A172 (cell line): ENCODE results near the gene PNPLA2. TPM values are rescaled to one million over a fixed set of nuclear protein-coding genes. Genes with fewer than 3 reads are reported as not detected.

Source experiments
- DNase-seq: peaks from one replicate; pipeline ENCODE4 v3.0.0-alpha.2; 2015; ENCODE audit warnings: low spot score
- total RNA-seq: library from RNA; depleted of rRNA; stranded (reverse); fragments of >200 nt; shearing (Covaris generic); gene quantifications from 2 replicates; pipeline ENCODE4 v1.2.3, GENCODE V29; 2014

Gene PNPLA2
- total RNA-seq, 1 experiment from 2014 or later = 17.0 TPM

DNA sequence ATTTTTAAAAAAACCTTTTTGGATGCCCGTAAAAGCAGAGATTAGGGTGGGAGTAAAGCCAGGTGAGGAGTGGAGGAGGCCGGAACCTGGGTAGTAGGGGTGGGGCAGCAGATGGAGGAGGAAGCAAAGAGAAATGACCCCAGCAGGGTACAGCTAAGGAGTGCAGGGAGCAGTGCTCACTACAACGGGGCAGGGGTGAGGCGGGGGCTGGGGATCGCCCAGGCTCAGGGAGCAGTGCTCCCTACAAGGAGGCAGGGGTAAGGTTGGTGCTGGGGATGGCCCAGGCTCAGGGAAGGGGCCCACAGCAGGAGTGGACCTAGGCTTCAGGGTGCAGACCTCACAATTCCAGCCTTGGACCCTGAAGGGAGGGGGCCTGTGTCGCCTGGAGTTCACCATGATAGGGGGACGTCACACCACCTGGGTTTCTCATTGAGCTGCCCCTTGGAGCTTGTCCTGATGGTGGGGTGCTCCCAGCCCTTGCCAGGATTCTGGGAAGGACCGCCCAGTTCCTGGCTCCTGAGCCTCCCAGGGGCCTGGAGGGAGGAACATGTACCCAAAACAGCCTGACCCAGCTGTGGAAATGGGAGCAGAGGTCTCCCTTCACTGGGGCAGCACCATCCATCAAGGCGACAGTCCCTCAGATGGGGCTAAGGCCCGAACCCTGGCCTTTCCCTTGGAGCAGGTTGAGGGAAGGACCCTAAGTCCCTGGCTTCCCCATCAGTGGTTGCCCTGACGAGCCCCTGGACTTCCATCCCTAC is 2.9 kb upstream of the PNPLA2 start:
- no peak for DNase-seq

- no peak for DNase-seq
These were observed 2.3 kb upstream of the PNPLA2 start for GRCh38 chr11:816433-816779.

DNA sequence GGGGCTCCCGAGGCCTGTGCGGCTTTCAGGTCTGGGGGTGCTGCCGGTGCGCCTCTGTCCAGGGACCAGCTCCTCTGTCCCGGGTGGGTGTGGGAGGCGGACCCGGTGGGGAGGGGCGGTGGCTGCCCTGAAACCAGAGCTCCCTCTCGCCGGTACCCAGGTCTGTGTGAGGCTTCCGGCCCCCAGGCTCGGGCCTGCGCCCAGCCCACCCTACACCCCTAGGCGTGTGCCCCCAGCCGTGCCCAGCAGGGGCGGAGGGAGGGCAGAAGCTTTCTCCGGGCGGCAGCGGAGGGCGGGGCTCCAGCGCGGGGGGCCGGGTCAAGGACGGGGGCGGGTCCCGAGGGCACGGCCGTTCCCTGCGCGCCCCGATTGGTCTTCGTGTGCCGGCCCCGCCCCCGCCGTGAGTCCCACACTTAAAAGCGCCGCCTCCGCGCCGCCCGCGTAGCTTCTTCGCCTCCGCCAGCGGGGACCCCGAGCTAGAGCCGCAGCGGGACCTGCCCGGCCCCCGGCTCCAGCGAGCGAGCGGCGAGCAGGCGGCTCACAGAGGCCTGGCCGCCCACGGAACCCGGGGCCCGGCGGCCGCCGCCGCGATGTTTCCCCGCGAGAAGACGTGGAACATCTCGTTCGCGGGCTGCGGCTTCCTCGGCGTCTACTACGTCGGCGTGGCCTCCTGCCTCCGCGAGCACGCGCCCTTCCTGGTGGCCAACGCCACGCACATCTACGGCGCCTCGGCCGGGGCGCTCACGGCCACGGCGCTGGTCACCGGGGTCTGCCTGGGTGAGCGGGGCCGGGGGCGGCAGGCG is 616 bp downstream of the PNPLA2 start:
- peak; percentile 70 for DNase-seq

DNA sequence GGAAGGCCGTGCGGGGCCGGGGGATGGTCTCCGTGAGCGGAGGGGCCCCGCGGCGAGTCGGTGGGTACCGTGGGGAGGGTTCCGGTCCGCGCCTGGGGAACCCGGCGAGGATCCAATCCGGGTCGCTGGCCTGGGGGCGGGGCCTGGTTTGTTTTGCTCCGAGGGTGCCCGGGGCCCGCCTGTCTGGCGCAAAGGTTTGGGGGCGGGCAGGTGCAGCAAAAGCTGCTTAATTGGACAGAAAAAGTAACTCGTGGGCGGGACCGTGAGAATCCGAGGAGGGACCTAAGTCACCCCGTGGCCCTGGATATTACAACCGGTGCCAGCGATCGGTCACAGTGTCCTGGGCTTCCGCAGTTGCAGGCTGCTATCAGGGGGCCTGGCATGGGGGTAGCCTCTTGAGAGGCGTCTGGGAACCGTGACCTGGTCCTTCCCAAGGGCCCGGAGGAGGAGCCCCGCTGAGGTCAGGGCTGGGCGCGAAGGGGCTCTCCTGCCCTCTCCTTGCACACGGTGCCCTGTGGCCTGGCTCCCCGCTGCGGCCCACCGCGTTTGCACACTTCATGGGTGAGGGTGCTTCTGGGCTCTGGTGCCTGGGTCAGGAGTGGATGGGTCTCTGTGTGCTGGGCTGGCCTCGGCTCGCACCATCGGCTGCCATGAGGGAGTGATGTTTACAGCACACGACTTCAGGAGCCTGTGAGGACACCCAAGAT is 1.4 kb downstream of the PNPLA2 start:
- DNase-seq = peak; percentile 88

- peak; percentile 95 for DNase-seq
These were observed 2.2 kb downstream of the PNPLA2 start for GRCh38 chr11:820655-821511.

DNA sequence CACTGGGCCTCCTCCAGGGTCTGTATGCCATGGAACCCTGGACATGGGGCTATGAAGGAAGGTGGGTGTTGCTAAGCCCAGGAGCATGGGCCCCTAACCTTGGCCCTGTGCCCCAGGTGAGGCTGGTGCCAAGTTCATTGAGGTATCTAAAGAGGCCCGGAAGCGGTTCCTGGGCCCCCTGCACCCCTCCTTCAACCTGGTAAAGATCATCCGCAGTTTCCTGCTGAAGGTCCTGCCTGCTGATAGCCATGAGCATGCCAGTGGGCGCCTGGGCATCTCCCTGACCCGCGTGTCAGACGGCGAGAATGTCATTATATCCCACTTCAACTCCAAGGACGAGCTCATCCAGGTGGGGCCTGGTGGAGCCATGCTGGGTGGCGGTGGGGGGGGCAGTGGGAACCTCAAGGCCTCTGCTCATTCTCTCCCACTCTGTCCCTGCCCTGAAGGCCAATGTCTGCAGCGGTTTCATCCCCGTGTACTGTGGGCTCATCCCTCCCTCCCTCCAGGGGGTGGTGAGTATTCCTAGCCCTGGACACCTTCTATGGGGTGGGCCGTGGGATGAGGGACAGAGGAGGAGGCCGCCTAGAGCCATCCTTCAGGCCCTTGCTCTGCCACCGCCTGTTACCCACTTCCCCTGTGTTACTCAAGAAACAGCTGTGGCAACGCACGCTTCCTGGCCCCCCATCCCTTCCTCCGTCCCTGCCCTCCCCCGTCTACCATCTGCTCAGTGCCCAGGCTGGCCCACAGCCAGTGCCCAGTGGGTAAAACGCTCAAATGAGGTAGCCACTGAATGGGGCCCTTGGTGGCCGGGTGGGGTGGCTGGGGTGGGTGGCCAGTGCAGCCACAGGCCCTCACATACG is 3.0 kb downstream of the PNPLA2 start:
- DNase-seq = peak; percentile 60

DNA sequence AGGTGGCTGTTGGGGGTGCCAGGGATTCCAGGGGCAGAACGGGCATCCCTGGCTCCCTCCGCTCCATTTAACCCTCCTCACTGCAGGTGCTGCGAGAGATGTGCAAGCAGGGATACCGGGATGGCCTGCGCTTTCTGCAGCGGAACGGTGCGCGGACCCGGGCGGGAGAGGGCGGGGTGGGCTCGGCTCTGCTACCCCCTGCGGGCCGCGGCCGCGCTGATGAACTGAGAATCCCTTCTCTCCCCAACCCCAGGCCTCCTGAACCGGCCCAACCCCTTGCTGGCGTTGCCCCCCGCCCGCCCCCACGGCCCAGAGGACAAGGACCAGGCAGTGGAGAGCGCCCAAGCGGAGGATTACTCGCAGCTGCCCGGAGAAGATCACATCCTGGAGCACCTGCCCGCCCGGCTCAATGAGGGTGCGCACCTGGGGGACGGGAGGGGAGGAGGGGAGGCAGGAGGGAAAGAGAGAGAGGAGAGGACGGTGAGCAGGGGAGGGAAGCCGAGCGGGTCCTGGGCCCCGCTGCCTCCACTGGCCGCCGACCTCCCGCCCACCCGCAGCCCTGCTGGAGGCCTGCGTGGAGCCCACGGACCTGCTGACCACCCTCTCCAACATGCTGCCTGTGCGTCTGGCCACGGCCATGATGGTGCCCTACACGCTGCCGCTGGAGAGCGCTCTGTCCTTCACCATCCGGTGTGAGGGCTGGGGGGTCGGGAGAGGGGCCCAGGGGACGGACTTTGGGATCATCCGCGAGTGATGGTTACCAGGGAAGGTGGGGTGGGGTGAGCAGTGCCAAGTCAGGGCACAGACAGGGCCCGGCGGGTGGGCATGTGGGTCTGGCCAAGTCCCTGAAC is 5.0 kb downstream of the PNPLA2 start:
- no peak for DNase-seq

DNA sequence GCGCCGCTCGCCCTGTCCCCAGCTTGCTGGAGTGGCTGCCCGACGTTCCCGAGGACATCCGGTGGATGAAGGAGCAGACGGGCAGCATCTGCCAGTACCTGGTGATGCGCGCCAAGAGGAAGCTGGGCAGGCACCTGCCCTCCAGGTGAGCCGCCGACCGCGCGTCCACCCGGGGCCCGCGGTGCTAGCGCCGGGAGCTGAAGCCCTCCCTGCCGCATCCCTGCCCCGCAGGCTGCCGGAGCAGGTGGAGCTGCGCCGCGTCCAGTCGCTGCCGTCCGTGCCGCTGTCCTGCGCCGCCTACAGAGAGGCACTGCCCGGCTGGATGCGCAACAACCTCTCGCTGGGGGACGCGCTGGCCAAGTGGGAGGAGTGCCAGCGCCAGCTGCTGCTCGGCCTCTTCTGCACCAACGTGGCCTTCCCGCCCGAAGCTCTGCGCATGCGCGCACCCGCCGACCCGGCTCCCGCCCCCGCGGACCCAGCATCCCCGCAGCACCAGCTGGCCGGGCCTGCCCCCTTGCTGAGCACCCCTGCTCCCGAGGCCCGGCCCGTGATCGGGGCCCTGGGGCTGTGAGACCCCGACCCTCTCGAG is 5.7 kb downstream of the PNPLA2 start:
- no peak for DNase-seq

- DNase-seq = no peak
These were observed 6.2 kb downstream of the PNPLA2 start for GRCh38 chr11:824942-825341.

DNA sequence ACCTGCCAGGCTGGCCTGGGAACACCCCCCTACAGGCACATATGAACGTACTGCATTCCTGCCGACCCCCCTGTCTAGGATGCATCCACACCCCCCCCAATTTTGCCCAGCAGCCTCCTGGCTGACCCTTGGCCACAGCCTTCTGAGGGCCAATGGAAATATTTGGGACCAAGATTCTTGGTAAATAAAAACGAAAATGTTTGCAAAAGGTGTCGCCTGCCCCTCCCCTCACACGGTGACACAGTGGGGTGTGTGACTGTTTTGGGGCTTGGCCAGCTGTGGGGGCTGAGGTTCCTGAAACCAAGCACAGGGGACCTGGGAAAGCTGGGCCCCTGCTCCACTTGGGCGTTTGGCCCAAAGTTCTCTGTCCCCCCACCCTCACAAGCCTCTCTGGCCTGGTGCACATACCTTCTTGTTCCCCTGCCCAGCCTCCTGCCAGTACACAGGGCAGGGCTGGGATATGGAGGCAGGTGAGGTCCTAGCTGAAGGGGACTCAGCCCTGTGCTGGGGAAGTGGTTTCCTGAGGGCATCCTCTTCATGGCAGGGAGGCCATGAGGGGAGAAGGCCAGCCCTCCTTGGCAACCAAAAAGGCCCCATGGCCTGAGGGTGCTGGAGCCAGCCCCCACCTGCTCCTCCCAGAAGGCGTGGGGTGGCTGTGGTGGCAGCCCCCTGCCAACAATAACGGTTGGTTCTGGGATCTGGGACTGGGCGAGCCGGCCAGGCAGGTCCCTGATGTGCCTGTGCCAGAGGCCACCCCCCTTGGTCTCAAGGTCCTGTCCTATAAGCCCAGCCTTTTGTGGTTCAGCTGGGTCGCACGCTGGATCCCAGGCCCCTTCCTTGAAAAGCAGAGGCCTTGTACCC is 6.9 kb downstream of the PNPLA2 start:
- no peak for DNase-seq

GRCh38 chr11:826227-826621 is 7.5 kb downstream of the PNPLA2 start:
- DNase-seq = no peak

DNA sequence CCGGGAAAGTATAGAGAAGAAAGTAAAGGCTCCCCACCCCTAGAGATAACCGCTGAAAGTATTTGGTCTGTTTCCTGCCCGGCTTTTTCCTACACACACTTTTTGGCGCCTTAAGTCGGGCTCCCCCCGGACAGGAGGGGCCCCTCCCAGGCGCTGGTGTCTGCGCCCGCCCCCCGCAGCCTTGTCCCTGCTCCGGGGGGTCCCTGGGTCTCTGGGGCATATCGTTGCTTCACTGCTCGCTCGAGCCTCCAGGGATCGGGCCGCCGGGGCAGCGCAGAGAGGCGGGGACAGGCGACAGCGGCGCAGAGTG is 8.1 kb downstream of the PNPLA2 start:
- DNase-seq = no peak

- no peak for DNase-seq
These were observed 8.6 kb downstream of the PNPLA2 start for GRCh38 chr11:827146-827896.

GRCh38 chr11:827897-828192 is 9.1 kb downstream of the PNPLA2 start, which contains the start of gene CRACR2B:
Gene CRACR2B, plus strand, starts transcription at chr11:827919. Its CDS starts 689 bp downstream, at chr11:828608.
- no peak for DNase-seq

- no peak for DNase-seq
These were observed 9.9 kb downstream of the PNPLA2 start for GRCh38 chr11:828506-829175.

DNA sequence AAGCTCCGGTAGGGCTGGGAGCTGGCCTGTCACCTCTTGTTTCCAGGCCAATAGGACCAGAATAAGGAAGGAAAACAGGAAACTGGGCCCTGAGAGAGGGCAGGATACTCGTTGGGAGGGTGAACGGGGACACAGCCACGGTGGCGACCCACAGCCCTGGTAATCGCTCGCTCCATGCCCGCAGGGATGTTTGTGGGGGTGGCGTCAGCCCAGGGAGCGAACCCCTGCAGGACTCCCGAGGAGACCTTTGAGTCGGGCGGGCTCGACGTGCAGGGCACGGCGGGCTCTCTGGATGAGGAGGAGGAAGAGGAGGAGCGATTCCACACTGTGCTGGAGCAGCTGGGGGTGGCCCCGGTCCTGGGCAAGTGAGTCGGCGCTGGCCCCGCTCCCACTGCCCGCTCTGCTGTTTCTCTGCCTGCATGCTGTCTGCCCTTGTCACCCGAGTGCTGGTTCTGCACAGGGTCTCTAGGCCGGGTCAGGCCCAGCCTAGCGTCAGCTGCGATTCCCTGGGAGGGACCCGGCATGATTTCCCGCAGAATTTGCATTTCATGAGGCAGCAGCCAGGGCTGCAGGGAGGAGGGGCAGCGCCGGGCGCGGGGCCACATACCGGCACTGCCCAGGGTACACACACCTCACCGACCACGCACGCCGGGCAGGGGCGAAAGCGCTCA is 10.6 kb downstream of the PNPLA2 start:
- no peak for DNase-seq

GRCh38 chr11:829847-830294 is 11.2 kb downstream of the PNPLA2 start:
- no peak for DNase-seq
